K562 (cell line): ENCODE data around the gene CRACR2B. TPM values are rescaled to one million over a fixed set of nuclear protein-coding genes. Genes with fewer than 3 reads are reported as not detected.
A peak's percentile ranks its signal among the peaks of the same experiment; 100 is the strongest.

Experiments
- ATAC-seq: fragments of 200-7000 bp; cut with Tn5 transposase; 3 replicates; pipeline ENCODE4 v1.9.1; 2020; ENCODE audit warnings: moderate library complexity
- BruUV-seq: library from RNA; stranded (reverse); fragments of 400-500 nt; replicated peaks from 2 replicates; lab custom pipeline; 2021; lab: Mats Ljungman, UMichigan
- CTCF ChIA-PET: fragments of 300-600 bp; formaldehyde crosslinking; extraction: SDS; loops from one replicate; lab custom pipeline; 2021; ENCODE audit warnings: low intra/inter-chr PET ratio; lab: Yijun Ruan, JAX
- POLR2A ChIA-PET: fragments of 300-600, 350-650 bp; sonication (Branson Sonifier 250); formaldehyde crosslinking; extraction: SDS; loops from one replicate; lab custom pipeline; 2021; ENCODE audit warnings: antibody characterized with exemption, inconsistent platforms; lab: Yijun Ruan, JAX
- DNase-seq, 4 experiments: peaks; one replicate each; pipeline versions ENCODE4 v3.0.0 to v3.0.0-alpha.2; 2011 to 2018; ENCODE audit warnings: low spot score in 3 of 4, mixed read lengths in 3 of 4; ENCODE audit errors: extremely low read depth in 1 of 4
- FAIRE-seq: peaks from 2 replicates; lab custom pipeline; 2011; peaks lifted over from hg19 to GRCh38; lab: Jason Lieb, UNC
- H2AFZ ChIP-seq: 2 replicates; pipeline ENCODE4 v1.6.0; 2011; ENCODE audit warnings: low read depth, low read length, control low read depth, inconsistent platforms
- H3K27ac ChIP-seq: fragments of 200-600 bp; 3 replicates; pipeline ENCODE4 v1.8.0; 2011; ENCODE audit warnings: low read depth, mild to moderate bottlenecking, control low read depth, inconsistent platforms, low read length, moderate library complexity, mixed read lengths; ENCODE audit errors: extremely low read depth
- H3K27me3 ChIP-seq, 2 experiments: fragments of 300-600 bp in 1 of 2; 2 replicates in 1 of 2; 3 replicates in 1 of 2; pipeline versions ENCODE4 v1.6.0 to v1.8.0; 2011; ENCODE audit warnings: inconsistent platforms in 2 of 2, low read length in 2 of 2, mild to moderate bottlenecking in 1 of 2, mixed read lengths in 1 of 2, moderate library complexity in 1 of 2; ENCODE audit not compliant: control insufficient read depth in 2 of 2, insufficient read depth in 2 of 2
- H3K36me3 ChIP-seq: fragments of 300-600 bp; 3 replicates; pipeline ENCODE4 v1.8.0; 2011; ENCODE audit warnings: mild to moderate bottlenecking, low read length, inconsistent platforms; ENCODE audit not compliant: control insufficient read depth, insufficient read depth
- H3K4me1 ChIP-seq, 2 experiments: fragments of 200-600 bp in 1 of 2; replicated peaks in 1 of 2; 2 replicates in 1 of 2; 3 replicates in 1 of 2; pipeline versions ENCODE4 v1.5.1 to v1.8.0; 2011; ENCODE audit warnings: inconsistent platforms in 2 of 2, low read length in 2 of 2, mild to moderate bottlenecking in 1 of 2, mixed read lengths in 1 of 2, moderate library complexity in 1 of 2; ENCODE audit not compliant: control insufficient read depth in 2 of 2, insufficient read depth in 2 of 2
- H3K4me2 ChIP-seq: 2 replicates; pipeline ENCODE4 v1.6.1; 2011; ENCODE audit warnings: low read length, control low read depth, inconsistent platforms, mixed read lengths; ENCODE audit not compliant: insufficient read depth
- H3K4me3 ChIP-seq: fragments of 200-600 bp; sonication (generic), shearing (Covaris generic); 2 replicates; pipeline ENCODE4 v1.5.1; 2016; ENCODE audit warnings: control low read depth, inconsistent platforms
- H3K79me2 ChIP-seq: fragments of 200-600 bp; 3 replicates; pipeline ENCODE4 v1.8.0; 2011; ENCODE audit warnings: low read length, inconsistent platforms; ENCODE audit not compliant: control insufficient read depth, insufficient read depth
- H3K9ac ChIP-seq, 2 experiments: 2 replicates each; pipeline versions ENCODE4 v1.6.0 to v1.6.1; 2011; ENCODE audit warnings: low read depth in 2 of 2, low read length in 2 of 2, control low read depth in 1 of 2, inconsistent platforms in 1 of 2, mild to moderate bottlenecking in 1 of 2, mixed read lengths in 1 of 2; ENCODE audit not compliant: insufficient read depth in 1 of 2
- H3K9me1 ChIP-seq: one replicate; pipeline ENCODE4 v1.6.0; 2011; ENCODE audit warnings: inconsistent platforms, mild to moderate bottlenecking, low read length, moderate library complexity; ENCODE audit not compliant: control insufficient read depth, insufficient read depth
- H3K9me3 ChIP-seq: replicated peaks from 2 replicates; pipeline ENCODE4 v1.5.1; 2011; ENCODE audit warnings: low read depth, low read length, inconsistent platforms; ENCODE audit not compliant: control insufficient read depth, insufficient read depth
- H4K20me1 ChIP-seq: replicated peaks from 2 replicates; pipeline ENCODE4 v1.6.1; 2011; ENCODE audit warnings: low read length, inconsistent platforms, mixed read lengths; ENCODE audit not compliant: control insufficient read depth, insufficient read depth
- ARID2 ChIP-seq: fragments of 450-650 bp; IDR thresholded peaks from 2 replicates; pipeline ENCODE4 v1.6.1; 2017; ENCODE audit warnings: antibody characterized with exemption, mild to moderate bottlenecking
- GABPA ChIP-seq: fragments of 200-800 bp; sonication (Bioruptor generic); conservative IDR thresholded peaks from 2 replicates; pipeline ENCODE4 v1.6.1; 2016; ENCODE audit warnings: low read depth, missing genetic modification characterization, missing compliant biosample characterization
- GATAD2A ChIP-seq: fragments of 450-650 bp; IDR thresholded peaks from 2 replicates; pipeline ENCODE4 v1.6.1; 2017
- MCM7 ChIP-seq, 2 experiments: fragments of 450-650 bp; IDR thresholded peaks; 2 replicates each; pipeline ENCODE4 v1.6.1; 2016 to 2018
- RBFOX2 ChIP-seq: fragments of 200-400 bp; formaldehyde crosslinking; IDR thresholded peaks from 2 replicates; pipeline ENCODE4 v1.6.1; 2017; ENCODE audit warnings: low read depth, mild to moderate bottlenecking, low read length, moderate library complexity
- SAFB ChIP-seq: fragments of 200-400 bp; formaldehyde crosslinking; IDR thresholded peaks from 2 replicates; pipeline ENCODE4 v1.6.1; 2017; ENCODE audit warnings: low read depth, low read length, borderline replicate concordance
- ZFP30 ChIP-seq: fragments of 250-450 bp; sonication (Bioruptor Pico); IDR thresholded peaks from 2 replicates; pipeline ENCODE4 v1.8.0; 2022; ENCODE audit warnings: moderate library complexity, mild to moderate bottlenecking, inconsistent platforms, borderline replicate concordance
- ZKSCAN1 ChIP-seq: fragments of 150-350 bp; IDR thresholded peaks from 2 replicates; pipeline ENCODE4 v1.6.1; 2016; ENCODE audit warnings: low read depth, low read length
- ZNF224 ChIP-seq: sonication (generic); formaldehyde crosslinking; IDR thresholded peaks from 2 replicates; pipeline ENCODE4 v1.8.0; 2022; ENCODE audit warnings: mild to moderate bottlenecking, missing genetic modification reagents
- ZNF23 ChIP-seq: fragments of 250-450 bp; sonication (Bioruptor Pico); IDR thresholded peaks from 2 replicates; pipeline ENCODE4 v1.4.0; 2020; ENCODE audit warnings: mild to moderate bottlenecking
- ZNF263 ChIP-seq: sonication (generic); formaldehyde crosslinking; IDR thresholded peaks from 2 replicates; pipeline ENCODE4 v1.8.0; 2022; ENCODE audit warnings: mild to moderate bottlenecking, missing genetic modification reagents, borderline replicate concordance
- WGBS: fragments of 100-300 bp; shearing (Covaris generic); methylation state at CpG from one replicate; pipeline ENCODE4 v1.1.6; 2016; ENCODE audit warnings: low coverage, mixed read lengths; ENCODE audit not compliant: insufficient coverage; ENCODE audit errors: missing lambda C conversion rate; 5-methylcytosine and 5-hydroxymethylcytosine counted together
- in situ Hi-C: fragments of 300-500 bp; cut with MboI; formaldehyde crosslinking; loops from 4 replicates; pipeline ENCODE4 v1.15.0; 2018; ENCODE audit warnings: inconsistent platforms, mixed read lengths
- intact Hi-C: fragments of 100-400 bp; cut with micrococcal nuclease; formaldehyde crosslinking; loops from 2 replicates; pipeline ENCODE4 v1.14.2; 2022
- polyA plus RNA-seq, 8 experiments: library from polyadenylated mRNA; depleted of rRNA in 4 of 8; stranded (reverse) in 5 of 8; unstranded in 3 of 8; fragments of >200 nt; fragmentation: Nextera tagmentation in 2 of 8; fragmentation: Illumina TruSeq in 1 of 8; extraction: Ambion mirVana in 2 of 8; extraction: Trizol in 1 of 8; gene quantifications; 2 replicates each; pipeline versions ENCODE4 v1.2.1 to v1.2.3, GENCODE V29; 2011 to 2014; ENCODE audit warnings: inconsistent platforms in 1 of 8, missing spikeins in 1 of 8
- total RNA-seq, 7 experiments: library from RNA; depleted of rRNA in 6 of 7; stranded (reverse); fragments of >200 nt in 6 of 7; fragmentation: Illumina TruSeq in 2 of 7; extraction: Trizol in 2 of 7; gene quantifications; 2 replicates each; pipeline versions ENCODE4 v1.2.1 to v1.2.3, GENCODE V29; 2011 to 2021; ENCODE audit warnings: low replicate concordance in 1 of 7
- TF ChIP-seq, protein P1 (sequence below): sonication (generic); formaldehyde crosslinking; IDR thresholded peaks from 2 replicates; pipeline ENCODE4 v1.8.1; 2022; ENCODE audit warnings: missing genetic modification reagents
- TF ChIP-seq, protein P2 (sequence below): fragments of 250-450 bp; sonication (Bioruptor Pico); IDR thresholded peaks from 2 replicates; pipeline ENCODE4 v1.5.0; 2021; ENCODE audit warnings: mild to moderate bottlenecking, moderate library complexity
- TF ChIP-seq, protein P3 (sequence below): fragments of 450-650 bp; formaldehyde crosslinking; IDR thresholded peaks from 2 replicates; pipeline ENCODE4 v1.4.0; 2022; ENCODE audit warnings: missing genetic modification characterization
- TF ChIP-seq, protein P4 (sequence below): sonication (generic); formaldehyde crosslinking; IDR thresholded peaks from 2 replicates; pipeline ENCODE4 v1.8.0; 2022; ENCODE audit warnings: mild to moderate bottlenecking, missing genetic modification reagents

CRACR2B gene
- total and polyA plus RNA-seq, 9 of the 15 experiments (the other 6 are each of a cell fraction or from before 2014, with no cell fraction given): 0.10 to 51.0 (median 6.0) TPM

- H3K4me2 ChIP-seq: peak overlapping the region; percentile 86
- 3% methylated on average over 39 of the region's 47 CpGs for WGBS
- ATAC-seq: peak; percentile 78
- POLR2A ChIA-PET: interaction anchor here (0.6 to 5.2 kb wide), 13 partner anchors 9 to 235 kb away, joined by 3 to 36 read pairs (median 5); partner anchors contain the start of genes CD151, POLR2L, RPLP2 and TSPAN4
- CTCF ChIA-PET: no interaction called here
- H3K9me1 ChIP-seq: peaks cover 6% of the 10 kb centered on the region
- peaks cover 25% of the 10 kb centered on the region for H3K79me2 ChIP-seq
- H4K20me1 ChIP-seq: peaks cover 13% of the 10 kb centered on the region
- peak overlapping the region; percentile 92 for H3K27ac ChIP-seq
- 0 out of 2 replicates have a peak overlapping the region, but pooled peaks have one; percentile 39 for H2AFZ ChIP-seq
- H3K4me3 ChIP-seq: peak overlapping the region; percentile 89
- H3K4me1 ChIP-seq: peaks cover 11 to 74% of the 10 kb centered on the region in 2 experiments; a peak in 4 of 5 replicates
- intact Hi-C loops: no loop called here
- no peaks in the 10 kb centered on the region for H3K9me3 ChIP-seq
- in situ Hi-C loops: no loop called here
- peak; percentile 70 to 91 (median 78) for DNase-seq
- peak overlapping the region; percentile 87 to 100 for H3K9ac ChIP-seq
- FAIRE-seq: peak; percentile 74
- BruUV-seq: TSS peak; percentile 72
- H3K36me3 ChIP-seq: peaks cover 38% of the 10 kb centered on the region; the same call in 1 of the 3 replicates
- no peaks in the 10 kb centered on the region for H3K27me3 ChIP-seq
- no peak for TF ChIP-seq ZNF224 (CRISPR knock-in tag)
- no peak for TF ChIP-seq ZNF23
- peak; percentile 83 for TF ChIP-seq GABPA (tag)
- TF ChIP-seq, protein P1, sequence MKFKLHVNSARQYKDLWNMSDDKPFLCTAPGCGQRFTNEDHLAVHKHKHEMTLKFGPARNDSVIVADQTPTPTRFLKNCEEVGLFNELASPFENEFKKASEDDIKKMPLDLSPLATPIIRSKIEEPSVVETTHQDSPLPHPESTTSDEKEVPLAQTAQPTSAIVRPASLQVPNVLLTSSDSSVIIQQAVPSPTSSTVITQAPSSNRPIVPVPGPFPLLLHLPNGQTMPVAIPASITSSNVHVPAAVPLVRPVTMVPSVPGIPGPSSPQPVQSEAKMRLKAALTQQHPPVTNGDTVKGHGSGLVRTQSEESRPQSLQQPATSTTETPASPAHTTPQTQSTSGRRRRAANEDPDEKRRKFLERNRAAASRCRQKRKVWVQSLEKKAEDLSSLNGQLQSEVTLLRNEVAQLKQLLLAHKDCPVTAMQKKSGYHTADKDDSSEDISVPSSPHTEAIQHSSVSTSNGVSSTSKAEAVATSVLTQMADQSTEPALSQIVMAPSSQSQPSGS (CRISPR knock-in tag): no peak
- no peak for TF ChIP-seq ARID2
- TF ChIP-seq, protein P2, sequence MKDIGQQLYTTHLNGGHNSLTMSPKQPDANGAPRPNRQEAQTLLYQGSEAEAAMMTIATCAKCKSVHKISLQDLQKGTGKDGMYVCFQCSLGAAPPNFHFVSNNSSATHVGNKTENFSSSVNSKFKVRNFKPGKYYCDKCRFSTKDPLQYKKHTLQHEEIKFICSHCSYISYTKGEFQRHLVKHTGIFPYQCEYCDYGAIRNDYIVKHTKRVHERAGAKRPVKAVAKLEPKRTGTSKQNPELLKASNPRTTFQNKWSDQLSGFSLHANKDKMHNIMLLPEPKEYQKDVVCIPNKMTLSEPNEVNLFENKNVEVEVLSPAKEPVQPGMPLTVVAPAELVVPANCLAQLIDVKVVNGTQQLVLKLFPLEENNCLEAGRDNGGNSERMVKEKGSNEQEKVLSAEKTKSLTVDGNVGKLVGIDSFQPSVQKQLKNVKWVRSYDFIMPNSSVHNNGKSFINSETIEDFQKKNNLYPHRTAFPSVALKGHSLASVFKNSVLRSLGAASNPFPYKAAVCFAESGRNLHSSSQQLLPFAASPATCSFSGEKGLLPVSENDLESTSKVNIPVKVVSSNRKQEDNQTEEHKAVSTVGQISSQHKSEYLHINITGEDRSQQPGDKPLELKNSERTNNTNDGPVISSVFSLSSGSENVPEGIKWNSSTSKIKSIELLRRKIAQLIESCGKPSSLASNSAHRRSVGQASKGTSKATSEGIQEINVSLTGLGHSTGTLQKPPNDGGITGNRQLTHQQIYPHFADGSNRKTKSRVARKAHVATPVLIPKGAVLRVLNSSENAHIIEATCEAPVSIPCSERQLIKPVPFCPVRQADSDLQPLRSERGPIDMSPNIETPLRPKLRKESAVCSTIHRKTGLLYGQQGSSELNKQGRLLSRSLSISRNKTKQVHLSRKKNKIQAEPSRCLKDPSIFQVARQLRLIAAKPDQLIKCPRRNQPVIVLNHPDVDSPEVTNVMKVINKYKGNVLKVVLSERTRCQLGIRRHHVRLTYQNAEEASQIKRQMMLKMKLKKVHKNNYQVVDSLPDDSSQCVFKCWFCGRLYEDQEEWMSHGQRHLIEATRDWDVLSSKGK (CRISPR knock-in tag): no peak
- no peak for TF ChIP-seq ZFP30 (CRISPR knock-in tag)
- TF ChIP-seq SAFB: peak; percentile 3; the same call in 1 of the 2 replicates
- TF ChIP-seq RBFOX2: peak; percentile 66
- 0 out of 2 replicates have a peak, but pooled peaks have one; percentile 1 for TF ChIP-seq ZNF263 (CRISPR knock-in tag)
- TF ChIP-seq, protein P3, sequence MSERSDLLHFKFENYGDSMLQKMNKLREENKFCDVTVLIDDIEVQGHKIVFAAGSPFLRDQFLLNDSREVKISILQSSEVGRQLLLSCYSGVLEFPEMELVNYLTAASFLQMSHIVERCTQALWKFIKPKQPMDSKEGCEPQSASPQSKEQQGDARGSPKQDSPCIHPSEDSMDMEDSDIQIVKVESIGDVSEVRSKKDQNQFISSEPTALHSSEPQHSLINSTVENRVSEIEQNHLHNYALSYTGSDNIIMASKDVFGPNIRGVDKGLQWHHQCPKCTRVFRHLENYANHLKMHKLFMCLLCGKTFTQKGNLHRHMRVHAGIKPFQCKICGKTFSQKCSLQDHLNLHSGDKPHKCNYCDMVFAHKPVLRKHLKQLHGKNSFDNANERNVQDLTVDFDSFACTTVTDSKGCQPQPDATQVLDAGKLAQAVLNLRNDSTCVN (CRISPR knock-in tag): 0 out of 2 replicates have a peak, but pooled peaks have one; percentile 68
- no peak for TF ChIP-seq ZKSCAN1
- TF ChIP-seq, protein P4, sequence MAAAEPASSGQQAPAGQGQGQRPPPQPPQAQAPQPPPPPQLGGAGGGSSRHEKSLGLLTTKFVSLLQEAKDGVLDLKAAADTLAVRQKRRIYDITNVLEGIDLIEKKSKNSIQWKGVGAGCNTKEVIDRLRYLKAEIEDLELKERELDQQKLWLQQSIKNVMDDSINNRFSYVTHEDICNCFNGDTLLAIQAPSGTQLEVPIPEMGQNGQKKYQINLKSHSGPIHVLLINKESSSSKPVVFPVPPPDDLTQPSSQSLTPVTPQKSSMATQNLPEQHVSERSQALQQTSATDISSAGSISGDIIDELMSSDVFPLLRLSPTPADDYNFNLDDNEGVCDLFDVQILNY (CRISPR knock-in tag): no peak
- no peak for TF ChIP-seq MCM7 (IDR thresholded peaks at IDR 0.05)
- TF ChIP-seq GATAD2A: no peak
Observed at GRCh38 chr11:819943-820649, 7.6 kb upstream of the CRACR2B start.
